Epithelial cell of proximal tubule (primary cell): ENCODE measurements around the gene ZNF526. TPM values are rescaled to one million over a fixed set of nuclear protein-coding genes. Genes with fewer than 3 reads are reported as not detected.

Experiments
- DNase-seq: peaks from one replicate; pipeline ENCODE4 v3.0.0-alpha.2; 2011; ENCODE audit warnings: low read depth
- H3K4me3 ChIP-seq: 2 replicates; pipeline ENCODE4 v1.5.1; 2011; ENCODE audit warnings: low read depth, mild to moderate bottlenecking, low read length
- CTCF ChIP-seq: conservative IDR thresholded peaks from 2 replicates; pipeline ENCODE4 v1.5.1; 2012; ENCODE audit warnings: low read depth, mild to moderate bottlenecking, low read length
- total RNA-seq: library from RNA; depleted of rRNA; stranded (reverse); fragments of >200 nt; gene quantifications from 2 replicates; pipeline ENCODE4 v1.2.3, GENCODE V29; 2015

ZNF526 gene
- total RNA-seq, 1 donor from 2014 or later = 3.9 TPM

GRCh38 chr19:42247640-42248199 lies 27.6 kb downstream of the ZNF526 start:
- no peak for DNase-seq
- no peak overlapping the region for H3K4me3 ChIP-seq
- TF ChIP-seq CTCF = no peak

- no peak for TF ChIP-seq CTCF
- no peak for DNase-seq
- no peak overlapping the region for H3K4me3 ChIP-seq
Observed at GRCh38 chr19:42248270-42249148, 28.4 kb downstream of the ZNF526 start.

GRCh38 chr19:42249149-42249750 lies 29.1 kb downstream of the ZNF526 start:
- DNase-seq = no peak
- TF ChIP-seq CTCF = no peak
- no peak overlapping the region for H3K4me3 ChIP-seq

GRCh38 chr19:42249769-42250168 lies 29.7 kb downstream of the ZNF526 start:
- TF ChIP-seq CTCF = no peak
- H3K4me3 ChIP-seq = no peak overlapping the region
- no peak for DNase-seq

- no peak overlapping the region for H3K4me3 ChIP-seq
- TF ChIP-seq CTCF = no peak
- no peak for DNase-seq
Observed at GRCh38 chr19:42250183-42250665, 30.1 kb downstream of the ZNF526 start.

- DNase-seq = no peak
- H3K4me3 ChIP-seq = peak overlapping the region; percentile 16
Observed at GRCh38 chr19:42250666-42251531, 30.8 kb downstream of the ZNF526 start.

More at GRCh38 chr19:42250666-42251531, 30.8 kb downstream of the ZNF526 start:
- no peak for TF ChIP-seq CTCF
